ENCODE results near the gene FOCAD.
"Not testable (repeated sequence)": the region's sequence is repeated elsewhere in the genome, so short reads cannot be mapped to it uniquely, and the experiment has no call there.

The FOCAD gene

GRCh38 chr9:20684035-20684874 lies at the start of gene FOCAD:
Gene FOCAD, plus strand, starts transcription at chr9:20684259. Its CDS starts 31,095 bp downstream, at chr9:20715354.
- peak; percentile 87 to 88 for DNase-seq (ENCODE audit: low read depth in 2 of 2)

DNA sequence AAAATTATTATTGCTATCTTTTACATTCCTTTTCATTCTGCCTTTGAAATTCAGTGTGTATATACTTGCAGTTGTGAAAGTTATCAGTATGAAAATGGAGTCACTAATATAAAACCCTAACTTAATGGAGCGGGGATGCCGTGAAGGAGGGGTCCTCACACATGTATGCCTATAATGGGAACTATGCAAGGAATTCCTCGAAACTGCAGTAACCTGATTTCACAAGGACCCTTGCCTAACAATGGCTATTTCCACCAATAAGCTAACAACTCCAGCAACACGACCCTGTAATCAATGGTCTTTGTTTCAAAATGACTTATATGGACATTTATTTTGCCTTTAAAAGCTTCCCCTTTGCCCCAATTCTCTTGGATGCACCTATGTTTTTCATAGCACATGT lies 49.2 kb upstream of the FOCAD start:
- DNase-seq (ENCODE audit: low read depth in 2 of 2), result no peak

DNA sequence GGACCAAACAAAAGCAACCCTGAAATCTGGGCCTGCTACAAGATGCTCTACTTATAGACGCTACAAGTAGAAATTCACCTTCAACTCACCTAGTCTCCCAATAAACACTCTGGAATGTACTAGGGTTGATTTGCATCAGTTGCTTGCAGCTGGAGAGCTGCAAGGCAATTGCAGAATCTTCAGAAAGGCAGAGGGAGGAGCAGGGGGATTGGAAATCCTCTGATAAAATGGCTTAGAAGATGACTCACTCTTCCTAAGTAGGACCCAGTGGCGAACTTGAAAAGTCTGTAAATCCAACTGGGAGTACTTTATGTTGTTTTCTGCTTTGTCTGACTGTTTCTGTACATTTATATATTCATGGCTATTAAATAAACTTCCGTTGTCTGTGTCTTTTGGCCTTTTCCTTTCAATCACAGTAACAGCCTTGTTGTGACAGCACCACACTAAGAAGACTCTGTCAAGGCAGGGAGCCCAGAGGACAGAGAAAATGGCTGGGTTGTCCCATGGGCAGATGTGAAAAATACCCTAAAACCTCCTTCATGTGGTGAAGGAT lies 47.1 kb upstream of the FOCAD start:
- no peak for DNase-seq (ENCODE audit: low read depth in 2 of 2)

GRCh38 chr9:20640331-20641187 lies 43.5 kb upstream of the FOCAD start:
- peak in 1 of 2 donors; percentile 39 for DNase-seq (ENCODE audit: low read depth in 2 of 2)

DNA sequence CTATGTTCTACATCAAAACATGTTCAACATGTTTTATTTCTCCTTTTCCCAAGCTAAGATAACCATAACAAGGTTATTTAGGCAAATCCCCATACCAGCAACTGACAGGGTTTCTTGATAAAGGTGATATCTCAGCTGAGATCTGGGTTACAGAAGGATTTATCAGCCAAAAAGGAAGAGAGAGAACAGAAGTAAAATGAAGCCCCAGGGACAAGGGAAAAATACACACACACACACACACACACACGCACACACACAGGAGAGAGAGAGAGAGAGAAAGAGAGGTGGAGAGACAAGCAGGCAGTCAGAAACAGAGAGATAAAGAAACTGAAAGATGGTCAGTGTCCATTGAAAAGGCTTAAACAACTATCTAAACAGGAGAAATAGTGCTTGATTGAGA lies 42.0 kb upstream of the FOCAD start:
- no peak for DNase-seq (ENCODE audit: low read depth in 2 of 2)

DNA sequence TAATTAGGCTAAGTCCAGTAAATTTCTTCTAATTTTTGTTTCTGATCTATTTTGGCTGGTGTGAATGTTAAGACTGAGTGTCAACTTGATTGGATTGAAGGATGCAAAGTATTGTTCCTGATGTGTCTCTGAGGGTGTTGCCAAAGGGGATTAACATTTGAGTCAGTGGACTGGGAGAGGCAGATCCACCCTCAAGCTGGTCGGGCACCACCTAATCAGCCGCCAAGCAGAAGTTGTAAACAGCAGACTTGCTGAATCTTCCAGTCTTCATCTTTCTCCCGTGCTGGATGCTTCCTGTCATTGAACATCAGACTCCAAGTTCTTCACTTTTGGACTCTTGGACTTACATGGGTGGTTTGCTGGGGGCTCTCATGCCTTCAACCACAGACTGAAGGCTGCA lies 40.4 kb upstream of the FOCAD start:
- DNase-seq (ENCODE audit: low read depth in 2 of 2), result no peak

- no peak for DNase-seq (ENCODE audit: low read depth in 2 of 2)
Observed at GRCh38 chr9:20646656-20647055, 37.4 kb upstream of the FOCAD start.

DNA sequence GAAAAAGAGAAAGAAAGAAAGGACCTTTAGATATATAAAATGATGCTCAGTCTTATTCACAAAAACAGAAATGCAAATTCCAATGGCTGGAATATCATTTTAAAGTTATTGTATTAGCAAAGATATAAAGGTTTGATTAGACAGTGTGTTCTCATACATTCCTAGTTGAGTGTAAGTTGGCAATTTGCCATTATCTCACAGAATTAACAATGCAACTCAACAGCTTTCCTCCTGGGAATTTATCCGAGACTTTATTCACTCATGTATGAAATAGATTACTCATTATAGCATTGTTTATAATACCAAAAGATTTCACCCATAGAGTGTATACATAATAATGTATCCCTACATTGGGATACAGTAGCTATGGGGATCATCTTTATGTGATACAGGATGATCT lies 34.7 kb upstream of the FOCAD start:
- DNase-seq (ENCODE audit: low read depth in 2 of 2), result no peak

GRCh38 chr9:20650313-20650712 lies 33.7 kb upstream of the FOCAD start:
- no peak for DNase-seq (ENCODE audit: low read depth in 2 of 2)

DNA sequence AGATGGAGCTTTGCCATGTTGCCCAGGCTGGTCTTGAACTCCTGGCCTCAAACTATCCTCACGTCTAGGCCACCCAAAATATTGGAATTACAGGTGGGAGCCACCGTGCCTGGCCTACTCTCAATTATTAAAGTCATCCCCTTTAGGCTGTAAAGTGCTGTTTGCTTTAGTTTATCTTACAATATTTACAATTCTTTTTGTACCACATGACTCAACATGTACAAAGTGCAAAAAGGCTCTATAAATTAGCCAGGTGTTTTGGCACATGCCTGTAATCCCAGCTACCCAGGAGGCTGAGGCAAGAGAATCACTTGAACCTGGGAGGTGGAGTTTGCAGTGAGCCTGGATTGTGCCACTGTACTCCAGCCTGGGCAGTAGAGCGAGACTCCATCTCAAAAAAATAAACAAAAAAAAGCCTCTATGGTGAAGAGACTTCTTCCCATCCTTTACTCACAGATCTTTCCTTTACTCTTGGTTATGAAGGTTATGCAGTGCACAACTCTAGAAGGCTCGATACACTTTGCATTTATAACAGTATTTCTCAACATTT lies 33.2 kb upstream of the FOCAD start:
- DNase-seq (ENCODE audit: low read depth in 2 of 2), result no peak

DNA sequence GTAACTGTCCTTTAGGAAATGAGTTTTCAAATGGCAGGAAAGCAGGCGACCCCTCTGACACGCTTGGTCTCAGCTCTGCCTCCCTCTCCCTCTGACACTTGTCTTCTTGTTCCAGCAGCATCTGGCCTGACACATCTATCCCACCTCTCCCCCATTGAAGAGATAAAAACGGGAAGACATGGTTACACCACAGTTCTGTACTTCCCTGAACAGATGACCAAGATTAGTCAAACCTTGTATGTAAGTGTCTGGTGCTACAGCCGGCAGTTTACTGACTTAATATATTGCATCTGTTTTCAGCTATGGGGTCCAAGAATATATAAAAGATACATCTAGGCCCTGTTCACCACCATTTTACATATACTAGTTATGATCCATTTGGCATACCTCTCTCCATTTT lies 32.1 kb upstream of the FOCAD start:
- no peak for DNase-seq (ENCODE audit: low read depth in 2 of 2)

GRCh38 chr9:20658246-20658667 lies 25.8 kb upstream of the FOCAD start:
- DNase-seq (ENCODE audit: low read depth in 2 of 2), result not testable (repeated sequence)

GRCh38 chr9:20658677-20659473 lies 25.2 kb upstream of the FOCAD start:
- DNase-seq (ENCODE audit: low read depth in 2 of 2), result no peak

DNA sequence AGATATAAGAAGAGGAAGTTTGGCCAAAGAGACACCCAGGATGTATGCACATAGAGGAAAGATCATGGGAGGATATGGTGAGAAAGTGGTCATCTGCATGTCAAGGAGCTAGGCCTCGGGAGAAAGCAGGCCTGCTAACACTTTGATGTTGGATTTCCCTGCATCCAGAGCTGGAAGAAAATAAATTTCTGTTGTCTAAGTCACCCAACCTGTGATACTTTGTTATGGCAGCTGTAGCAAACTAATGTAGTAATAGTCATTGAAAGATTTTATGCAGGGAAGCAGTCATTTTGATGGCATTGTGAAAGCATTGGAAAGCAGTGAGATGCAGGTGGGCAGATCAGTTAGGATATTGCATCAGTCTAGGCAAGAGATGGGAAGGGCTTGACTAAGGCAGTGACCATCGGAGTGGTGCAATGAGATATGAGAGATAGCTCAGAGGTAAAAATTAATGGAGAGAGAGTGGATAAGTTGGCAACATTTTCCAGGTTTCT lies 24.5 kb upstream of the FOCAD start:
- no peak for DNase-seq (ENCODE audit: low read depth in 2 of 2)

- no peak for DNase-seq (ENCODE audit: low read depth in 2 of 2)
Observed at GRCh38 chr9:20662156-20662555, 21.9 kb upstream of the FOCAD start.

- no peak for DNase-seq (ENCODE audit: low read depth in 2 of 2)
Observed at GRCh38 chr9:20663133-20663532, 20.9 kb upstream of the FOCAD start.

GRCh38 chr9:20664501-20664900 lies 19.6 kb upstream of the FOCAD start:
- no peak for DNase-seq (ENCODE audit: low read depth in 2 of 2)

DNA sequence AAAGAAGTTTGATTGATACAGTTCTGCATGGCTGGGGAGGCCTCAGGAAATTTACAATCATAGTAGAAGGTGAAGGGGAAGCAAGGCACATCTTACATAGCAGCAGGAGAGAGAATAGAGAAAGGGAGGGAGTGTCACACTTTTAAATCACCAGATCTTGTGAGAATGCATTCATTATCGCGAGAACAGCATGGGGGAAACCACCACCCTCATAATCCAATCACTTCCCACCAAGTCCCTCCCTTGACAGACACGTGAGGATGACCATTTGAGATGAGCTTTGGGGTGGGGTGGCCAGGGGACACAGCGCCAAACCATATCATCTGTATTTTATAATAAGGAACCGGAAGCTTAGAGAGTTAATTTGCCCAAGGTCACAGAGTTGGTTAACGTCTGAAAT lies 13.7 kb upstream of the FOCAD start:
- DNase-seq (ENCODE audit: low read depth in 2 of 2), result no peak

DNA sequence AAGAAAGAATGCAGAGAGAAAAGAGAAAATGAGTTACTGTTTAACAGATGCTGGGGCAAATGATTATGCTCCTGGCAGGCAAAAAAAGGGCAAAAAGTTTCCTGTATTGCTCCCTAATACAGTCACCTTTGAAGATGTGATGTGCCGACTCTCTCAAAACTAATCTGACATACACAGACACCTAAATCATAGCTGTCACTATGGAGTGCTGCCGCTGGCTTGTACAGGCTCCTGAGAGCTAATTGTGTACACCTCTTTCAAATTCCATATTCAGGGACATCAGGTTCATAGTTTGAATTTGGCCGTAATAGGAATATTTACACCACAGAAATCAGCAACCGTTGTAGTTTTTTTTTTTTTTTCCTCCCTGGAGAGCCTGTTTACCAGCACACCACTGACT lies 12.4 kb upstream of the FOCAD start:
- no peak for DNase-seq (ENCODE audit: low read depth in 2 of 2)

DNA sequence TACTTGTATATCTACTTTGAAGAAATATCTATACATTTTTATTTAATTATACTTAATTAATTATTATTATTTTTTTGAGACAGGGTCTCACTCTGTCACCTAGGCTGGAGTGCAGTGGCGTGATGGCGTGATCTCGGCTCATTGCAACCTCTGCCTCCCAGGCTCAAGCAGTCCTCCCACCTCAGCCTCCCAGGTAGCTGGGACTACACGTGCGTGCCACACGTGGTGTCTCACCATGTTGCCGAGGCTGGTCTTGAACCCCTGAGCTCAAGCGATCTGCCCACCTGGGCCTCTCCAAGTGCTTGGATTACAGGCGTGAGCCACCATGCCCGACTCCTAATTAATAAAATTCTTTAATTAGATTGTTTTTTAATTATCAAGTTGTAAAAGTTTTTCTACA lies 10.5 kb upstream of the FOCAD start:
- not testable (repeated sequence) for DNase-seq (ENCODE audit: low read depth in 2 of 2)

- no peak for DNase-seq (ENCODE audit: low read depth in 2 of 2)
Observed at GRCh38 chr9:20681467-20681866, 2.6 kb upstream of the FOCAD start.
